GF-D8 (cell line): Measurements from ENCODE around the gene DEFB123.

Experiments
- DNase-seq: peaks from one replicate; lab custom pipeline; 2025; lab: John Stamatoyannopoulos, UW

Gene DEFB123

GRCh38 chr20:31474097-31474436 lies 33.6 kb downstream of the DEFB123 start:
- DNase-seq: no peak

GRCh38 chr20:31474758-31475427 lies 34.5 kb downstream of the DEFB123 start, which contains the start of the genes DEFB124 and REM1:
Gene DEFB124, minus strand, starts transcription at chr20:31475127. Its CDS starts 2,114 bp downstream, at chr20:31473013.
Gene REM1, plus strand, starts transcription at chr20:31475288. Its CDS starts 1,158 bp downstream, at chr20:31476446.
- DNase-seq: no peak

GRCh38 chr20:31475472-31476293 lies 35.3 kb downstream of the DEFB123 start:
- DNase-seq: no peak

- no peak for DNase-seq
Measured at GRCh38 chr20:31476294-31476585, 35.8 kb downstream of the DEFB123 start.

GRCh38 chr20:31476643-31477215 lies 36.3 kb downstream of the DEFB123 start:
- DNase-seq: no peak

GRCh38 chr20:31484001-31484400 lies 43.6 kb downstream of the DEFB123 start:
- DNase-seq: no peak

- DNase-seq: no peak
Measured at GRCh38 chr20:31485450-31486339, 45.3 kb downstream of the DEFB123 start.

GRCh38 chr20:31488115-31488514 lies 47.7 kb downstream of the DEFB123 start:
- no peak for DNase-seq

GRCh38 chr20:31489152-31489551 lies 48.7 kb downstream of the DEFB123 start:
- no peak for DNase-seq

GRCh38 chr20:31490752-31491151 lies 50.3 kb downstream of the DEFB123 start:
- no peak for DNase-seq

- DNase-seq: no peak
Measured at GRCh38 chr20:31494131-31494530, 53.7 kb downstream of the DEFB123 start.

- DNase-seq: no peak
Measured at GRCh38 chr20:31496761-31497295, 56.4 kb downstream of the DEFB123 start.

- no peak for DNase-seq
Measured at GRCh38 chr20:31497838-31498540, 57.6 kb downstream of the DEFB123 start.
